Measurements from ENCODE around the gene STOX2.
"Not testable (repeated sequence)": the region's sequence is repeated elsewhere in the genome, so short reads cannot be mapped to it uniquely, and the experiment has no call there.

GRCh38 chr4:184051262-184051661 is 146.2 kb downstream of the STOX2 start:
- TF ChIP-seq EZH2 (IDR thresholded peaks at IDR 0.05; ENCODE audit: insufficient read depth, poor library complexity, severe bottlenecking); EZH2phosphoT487 (IDR thresholded peaks at IDR 0.05; ENCODE audit: insufficient read depth, low read depth): not testable (repeated sequence)
